Caki2 (cell line): ENCODE results near the gene LAPTM5. TPM values are rescaled to one million over a fixed set of nuclear protein-coding genes. Genes with fewer than 3 reads are reported as not detected.

Experiments
- DNase-seq: peaks from one replicate; pipeline ENCODE4 v3.0.0-alpha.2; 2015; ENCODE audit warnings: low read depth
- in situ Hi-C: cut with HindIII; loops from 2 replicates; pipeline ENCODE4 v1.10.0; 2016; ENCODE audit warnings: low sequenced_read_pairs, low pct_unique_long_range_greater_than_20kb, mixed read lengths
- total RNA-seq: library from RNA; depleted of rRNA; stranded (reverse); fragments of >200 nt; shearing (Covaris generic); gene quantifications from 2 replicates; pipeline ENCODE4 v1.2.3, GENCODE V29; 2014; ENCODE audit warnings: low replicate concordance

LAPTM5 gene
- total RNA-seq, 1 experiment from 2014 or later = 0.17 TPM

DNA sequence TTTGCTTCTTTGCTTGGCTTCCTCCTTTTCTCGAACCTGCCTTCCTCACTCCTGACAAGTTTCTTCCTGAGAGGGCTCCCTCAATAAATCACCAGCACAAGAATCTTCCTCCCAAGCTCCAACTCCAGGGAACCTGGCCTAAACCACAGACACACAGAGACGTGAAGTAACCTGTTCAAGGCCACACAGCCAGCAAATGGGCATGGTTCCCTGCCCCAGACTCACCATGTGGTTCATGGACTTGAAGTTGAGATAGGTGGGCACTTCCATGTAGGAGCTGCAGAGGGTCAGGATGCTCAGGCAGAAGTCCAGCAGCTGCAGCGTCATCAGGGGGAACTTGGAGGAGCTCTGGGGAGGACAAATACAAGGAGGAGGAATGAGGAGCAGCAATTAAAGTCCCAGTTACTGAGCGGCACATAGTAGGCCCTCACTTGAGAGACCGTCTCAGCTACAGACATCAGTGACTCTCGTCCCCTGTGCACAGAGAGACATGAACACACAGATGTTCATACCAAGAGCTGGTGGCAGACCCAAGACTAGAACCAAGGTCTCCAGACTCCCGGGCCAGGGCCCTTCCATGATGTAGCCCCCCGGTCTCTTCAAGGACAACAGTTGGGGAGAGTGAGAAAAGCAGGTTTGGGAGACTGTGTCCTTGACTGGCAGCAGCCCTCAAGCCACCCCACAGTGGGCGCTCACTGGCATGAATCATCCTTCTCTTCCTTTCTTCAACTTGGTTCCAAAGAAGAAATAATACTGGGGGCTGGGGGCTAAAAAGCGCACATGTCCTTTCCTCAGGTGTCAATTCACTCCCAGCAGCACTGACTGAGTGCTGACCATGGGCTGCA lies 18.6 kb downstream of the LAPTM5 start:
- in situ Hi-C loops = no loop called here
- no peak for DNase-seq

DNA sequence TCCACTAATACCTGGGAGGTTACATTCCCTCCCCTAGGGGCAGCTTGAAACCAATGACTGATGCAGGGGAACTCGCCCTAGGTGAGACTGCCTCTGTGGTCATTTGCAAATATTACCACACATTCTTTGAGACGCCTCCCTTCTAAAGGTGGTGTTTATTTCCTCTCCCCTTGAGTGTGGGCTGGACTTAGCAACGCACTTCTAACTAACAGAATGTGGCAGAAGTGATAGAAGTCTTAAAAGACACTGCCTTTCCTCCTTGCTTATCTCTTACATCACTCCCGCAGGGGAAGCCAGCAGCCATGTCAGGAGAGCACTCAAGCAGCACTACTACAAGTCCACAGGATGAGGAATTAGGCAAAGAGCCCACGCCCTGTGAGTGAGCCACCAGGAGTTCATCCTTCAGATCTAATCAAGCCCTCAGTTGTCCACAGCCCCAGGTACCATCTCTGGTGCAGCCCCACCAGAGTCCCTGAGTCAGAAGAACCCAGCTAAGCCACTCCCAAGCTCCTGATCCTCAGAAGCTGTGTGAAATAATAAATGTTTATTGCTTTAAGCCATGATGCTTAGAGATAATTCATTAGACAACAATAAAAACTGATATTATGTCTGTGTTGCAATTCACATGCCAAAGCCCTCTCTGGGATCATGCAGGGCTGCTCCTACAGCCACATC lies 19.4 kb downstream of the LAPTM5 start:
- no peak for DNase-seq
- in situ Hi-C loops = no loop called here

DNA sequence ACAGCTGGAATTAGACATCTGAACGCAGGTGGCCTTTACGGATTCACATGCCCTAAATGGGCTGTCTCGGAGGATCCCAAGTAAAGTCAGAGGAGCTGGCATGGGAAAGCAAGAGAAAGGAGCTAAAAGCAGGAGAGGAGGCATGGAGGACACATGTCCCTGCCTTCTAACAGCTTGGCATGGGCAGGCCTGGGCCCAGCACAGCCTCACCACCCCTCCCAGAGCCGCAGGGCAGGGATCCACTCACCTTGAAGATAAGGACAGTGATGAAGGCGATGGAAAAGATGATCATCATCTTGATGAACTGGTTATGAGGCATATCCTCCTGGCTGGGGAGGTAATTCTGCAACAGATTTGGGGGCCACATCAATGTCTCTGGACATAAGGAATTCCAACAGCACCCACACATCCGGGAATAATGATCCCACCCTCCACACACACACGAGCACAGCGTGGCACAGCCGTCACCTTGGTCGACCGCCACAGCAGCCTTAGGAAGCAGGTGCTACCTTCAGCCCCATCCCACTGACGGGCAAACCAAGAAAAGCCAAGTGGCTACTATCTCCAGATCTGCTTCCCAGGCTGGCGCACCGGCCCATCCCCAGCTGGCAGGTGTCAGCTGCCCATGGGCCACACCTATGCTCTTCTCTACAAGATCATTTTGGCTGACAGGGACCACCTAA lies 20.1 kb downstream of the LAPTM5 start:
- DNase-seq = no peak
- in situ Hi-C loops = no loop called here

DNA sequence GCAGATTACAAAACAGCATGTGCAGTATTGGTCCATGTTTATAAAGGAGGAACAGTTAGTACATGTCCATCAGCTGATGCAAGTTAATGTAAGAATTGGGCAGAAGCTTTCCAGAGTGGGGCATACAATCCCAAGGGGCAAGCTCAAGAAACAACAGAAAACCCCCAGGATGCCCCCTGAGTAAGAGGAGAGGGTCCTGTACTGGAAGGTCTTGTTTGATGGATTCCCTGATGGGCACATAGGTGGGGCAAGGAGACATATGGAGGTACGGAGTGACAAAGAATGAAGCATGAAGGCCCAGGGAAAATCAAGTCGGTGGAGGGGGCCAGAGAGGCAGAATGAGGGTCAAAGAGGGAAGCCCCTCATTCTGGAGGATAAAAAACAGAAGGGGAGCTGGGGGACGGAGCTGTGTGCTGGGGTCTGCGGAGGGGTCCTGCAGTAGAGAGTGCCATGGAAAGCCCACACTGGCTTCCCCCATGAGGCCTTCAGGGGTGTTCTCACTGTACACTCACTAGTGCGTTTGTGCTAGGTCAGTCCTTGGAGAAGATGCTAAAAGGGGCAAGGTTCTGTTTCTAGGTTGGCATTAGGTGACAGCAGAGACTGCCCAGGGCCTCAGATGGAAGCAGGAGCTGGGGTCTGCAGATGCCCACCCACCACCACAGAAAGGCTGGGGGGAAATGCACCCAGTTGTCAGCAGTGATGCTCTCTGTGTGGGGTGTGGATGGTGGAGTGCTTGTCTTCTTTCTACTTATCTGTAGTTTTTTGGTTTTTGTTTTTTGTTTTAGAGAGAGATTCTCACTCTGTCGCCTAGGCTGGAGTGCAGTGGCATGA lies 21.7 kb downstream of the LAPTM5 start:
- in situ Hi-C loops = no loop called here

DNA sequence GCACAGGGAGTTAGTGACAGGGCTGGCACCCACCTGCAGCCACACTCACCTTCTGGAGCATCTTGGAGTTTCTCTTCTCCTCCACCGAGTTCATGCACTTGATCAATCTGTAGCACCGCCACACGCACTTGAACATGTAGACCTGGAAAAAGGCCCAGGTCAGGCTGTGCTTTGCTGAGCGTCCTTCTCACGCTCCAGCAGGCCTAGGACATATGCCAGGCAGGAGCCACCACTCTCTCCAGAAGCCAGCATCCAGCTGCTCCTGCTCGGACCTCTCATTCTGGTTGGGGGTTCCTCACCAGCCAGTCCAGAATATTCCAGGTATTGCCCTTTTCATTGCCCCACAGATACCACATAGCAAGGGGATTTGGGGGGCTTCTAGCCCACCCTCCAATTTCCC lies 22.4 kb downstream of the LAPTM5 start:
- in situ Hi-C loops = no loop called here
- DNase-seq = no peak

More for the DNA sequence above, 21.7 kb downstream of the LAPTM5 start:
- no peak for DNase-seq

DNA sequence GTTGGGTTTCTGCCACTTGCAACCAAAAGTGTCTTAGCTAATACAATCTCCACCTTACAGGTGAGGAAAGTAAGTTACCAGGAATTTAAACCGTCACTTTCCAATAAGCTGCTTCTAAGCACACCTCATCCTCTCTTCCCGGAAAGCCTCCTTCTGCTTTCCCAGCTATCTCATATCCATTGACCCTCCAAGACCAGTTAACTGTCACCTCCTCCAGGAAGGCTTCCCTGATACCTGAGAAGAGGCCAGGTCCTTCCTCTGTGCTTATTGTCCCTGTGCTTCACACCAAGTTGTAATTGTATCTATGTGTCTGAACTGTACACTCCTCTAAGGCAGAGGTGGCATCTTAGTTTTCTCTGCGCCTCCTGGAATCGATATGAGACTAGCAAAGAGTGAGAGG lies 23.0 kb downstream of the LAPTM5 start:
- no peak for DNase-seq
- in situ Hi-C loops = no loop called here

DNA sequence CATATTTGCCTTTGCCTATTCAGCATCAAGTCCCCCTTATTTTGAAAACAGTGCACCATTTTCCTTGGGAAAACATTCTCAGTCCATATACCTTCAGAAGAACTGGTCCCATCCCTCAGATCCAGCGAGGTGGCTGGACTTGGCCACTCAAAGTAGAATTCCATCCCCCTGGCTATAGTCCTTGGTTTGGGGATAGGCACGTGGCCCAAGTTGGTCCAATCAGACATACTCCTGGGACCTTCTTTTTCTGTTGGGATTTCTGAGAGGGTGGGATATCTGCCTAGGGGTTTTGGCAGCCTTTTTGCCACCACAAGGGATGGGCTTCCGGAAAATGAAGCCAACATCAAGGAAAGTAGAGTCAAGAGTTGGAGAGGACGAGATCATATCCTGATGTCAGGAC lies 23.5 kb downstream of the LAPTM5 start:
- in situ Hi-C loops = no loop called here
- no peak for DNase-seq

DNA sequence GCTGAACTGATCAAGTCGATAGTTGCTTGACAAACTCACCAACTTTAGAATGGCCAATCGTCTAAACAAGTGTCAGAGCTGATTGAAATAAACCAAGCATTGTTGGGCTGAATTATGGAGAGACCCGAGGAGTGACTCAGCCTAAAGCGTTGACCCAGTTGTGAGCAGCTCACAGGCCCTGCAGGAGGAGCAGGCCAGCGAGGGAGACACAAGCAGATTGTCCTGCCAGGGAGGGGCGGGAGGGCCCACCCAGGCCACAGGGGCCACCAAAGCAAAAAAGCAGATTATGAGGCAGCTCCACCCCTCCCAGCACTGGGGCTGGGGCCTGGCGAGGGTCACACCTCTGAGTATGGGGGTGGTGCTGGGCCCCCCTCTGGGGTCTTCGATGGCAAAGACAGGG lies 24.1 kb downstream of the LAPTM5 start:
- in situ Hi-C loops = no loop called here
- DNase-seq = no peak

DNA sequence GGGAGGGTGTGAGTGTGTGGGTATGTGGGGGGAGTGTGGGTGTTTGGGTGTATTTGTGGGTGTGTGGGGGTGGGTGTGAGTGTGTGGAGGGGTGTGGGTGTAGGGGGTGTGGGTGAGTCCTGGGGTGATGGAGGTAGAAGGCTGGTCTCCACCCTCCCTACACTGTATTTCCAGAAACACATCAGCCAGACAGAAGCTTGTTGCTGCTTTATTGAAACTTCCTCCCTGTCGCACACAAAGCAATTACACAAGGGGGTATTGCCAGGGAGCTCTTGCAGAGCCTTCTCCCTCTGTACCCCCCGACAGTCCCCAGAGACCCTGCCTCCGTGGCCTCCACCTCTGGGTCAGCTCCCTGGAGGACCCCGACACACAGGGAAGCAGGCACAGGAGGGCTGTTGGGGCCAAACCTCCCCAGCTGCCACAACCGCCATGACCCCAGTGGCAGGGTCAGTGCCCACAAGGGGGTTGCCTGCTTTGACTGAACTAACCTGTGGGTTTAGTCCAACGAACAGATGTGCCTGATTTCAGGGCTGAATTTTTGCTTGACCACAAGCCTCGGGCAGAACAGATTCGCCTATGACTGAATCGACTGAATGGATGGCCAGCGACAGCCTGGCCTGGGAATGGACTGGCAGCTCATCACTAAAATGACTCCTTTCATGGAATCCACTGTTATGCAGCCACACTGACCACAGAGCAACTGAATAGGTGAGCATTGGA lies 25.1 kb downstream of the LAPTM5 start:
- DNase-seq = no peak
- in situ Hi-C loops = no loop called here

DNA sequence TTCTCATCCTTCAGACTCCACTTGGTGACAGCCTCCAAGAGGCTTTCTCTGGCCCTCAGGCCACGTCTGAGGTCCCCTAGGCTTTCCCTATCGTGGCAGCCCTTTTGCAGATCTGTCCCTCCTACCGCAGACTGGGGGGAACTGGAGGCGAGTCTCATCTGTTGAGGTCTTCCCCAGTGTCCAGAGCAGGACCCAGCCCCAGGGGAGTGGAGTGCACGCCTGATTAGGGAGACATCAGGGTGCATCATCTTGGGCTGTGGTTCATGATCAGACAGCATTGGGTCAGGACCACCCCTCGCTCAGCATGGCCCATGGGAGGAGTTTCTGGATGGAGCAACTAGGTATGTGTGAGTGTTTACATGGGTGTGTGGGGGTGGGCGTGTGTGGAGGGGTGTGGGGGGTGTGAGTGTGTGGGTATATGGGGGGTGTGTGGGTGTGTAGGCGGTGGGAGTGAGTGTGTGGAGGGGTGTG lies 25.7 kb downstream of the LAPTM5 start:
- no peak for DNase-seq
- in situ Hi-C loops = no loop called here

DNA sequence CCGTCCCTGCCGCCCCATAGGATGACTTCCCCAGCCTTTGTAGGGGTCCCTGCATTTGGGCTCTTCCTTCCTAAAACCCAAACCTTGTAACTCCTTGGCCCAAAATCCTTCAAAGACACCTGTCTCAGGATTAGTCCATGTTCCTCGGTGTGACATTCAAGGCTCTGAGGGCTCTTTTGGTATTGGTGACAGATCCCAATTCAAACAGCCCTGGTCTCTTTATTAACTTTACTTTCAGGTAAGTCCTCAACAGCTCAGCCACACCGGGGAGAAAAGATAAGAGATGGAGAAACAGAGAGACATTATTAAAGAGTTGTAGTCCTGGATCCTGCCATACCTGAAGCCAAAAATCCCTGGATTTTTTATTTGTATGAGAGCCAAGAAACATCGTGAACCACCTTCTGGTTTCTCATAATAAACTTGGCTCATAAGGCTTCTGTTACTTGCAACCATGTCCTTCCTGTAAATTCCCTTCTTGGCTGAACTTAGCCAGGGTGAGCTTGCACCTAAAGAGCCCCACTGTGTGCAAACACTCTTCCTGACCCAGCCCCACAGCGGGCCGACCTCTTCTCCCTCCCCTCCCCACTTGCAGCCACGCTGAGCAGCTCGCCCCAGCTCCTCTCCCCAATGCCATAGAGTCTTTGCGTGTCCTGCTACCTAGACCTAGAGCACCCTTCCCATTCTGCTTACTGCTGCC lies 26.3 kb downstream of the LAPTM5 start:
- DNase-seq = no peak
- in situ Hi-C loops = no loop called here

DNA sequence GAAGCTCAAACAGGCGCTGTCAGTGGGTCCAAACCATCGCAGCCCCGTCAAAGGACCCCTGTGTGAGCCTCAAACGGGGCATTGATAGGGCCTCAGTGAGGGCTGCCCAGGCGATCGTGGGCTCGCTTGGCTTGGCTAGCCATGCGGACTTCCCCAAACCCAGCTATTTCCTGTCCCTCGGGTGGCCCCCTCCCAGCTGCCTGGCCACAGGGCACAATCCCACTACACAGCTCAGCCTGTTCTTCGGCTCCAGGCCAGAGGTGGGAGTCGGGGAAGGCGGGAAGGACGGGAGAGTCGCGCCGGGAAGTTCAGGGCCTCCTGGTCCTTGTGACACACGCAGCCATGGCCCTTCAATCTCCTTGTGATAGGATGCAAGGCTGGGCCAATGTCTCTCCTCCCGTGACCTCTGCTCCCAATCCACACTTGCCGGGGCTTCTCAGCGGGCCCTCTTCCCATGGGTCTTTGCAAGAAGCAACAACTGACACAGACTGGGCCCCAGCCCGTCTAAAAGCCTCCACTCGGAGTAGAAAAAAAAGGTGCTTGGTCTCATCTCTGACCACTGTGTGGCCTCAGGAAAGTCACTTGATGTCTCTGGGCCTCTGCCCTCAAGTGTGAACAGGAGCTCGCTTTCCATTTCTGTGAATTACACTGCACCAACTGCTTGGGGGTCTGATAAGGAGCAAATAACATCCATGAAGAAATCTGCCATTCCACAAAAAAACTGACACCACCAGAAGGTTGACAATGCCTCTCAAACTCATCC lies 27.0 kb downstream of the LAPTM5 start:
- DNase-seq = no peak
- in situ Hi-C loops = no loop called here

DNA sequence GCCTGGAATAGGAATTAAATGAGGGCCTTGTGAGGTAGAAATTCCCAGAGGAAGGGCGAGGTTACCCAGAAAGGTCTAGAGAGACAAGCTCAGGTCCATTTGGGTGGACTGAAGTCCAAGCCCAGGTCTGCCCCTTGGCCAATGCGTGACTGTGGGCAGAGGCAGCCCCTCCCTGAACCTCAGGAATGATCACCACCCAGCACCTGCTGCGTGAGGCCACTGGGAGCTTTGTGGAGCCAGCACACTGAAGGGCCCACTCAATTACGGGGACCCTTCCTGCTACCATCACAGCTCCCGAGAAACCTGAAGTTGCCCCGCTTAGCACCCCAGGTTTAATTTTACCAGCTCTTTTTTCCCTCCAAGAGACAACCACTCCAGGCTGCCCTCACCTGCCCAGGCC lies 27.7 kb downstream of the LAPTM5 start:
- no peak for DNase-seq
- in situ Hi-C loops = no loop called here

DNA sequence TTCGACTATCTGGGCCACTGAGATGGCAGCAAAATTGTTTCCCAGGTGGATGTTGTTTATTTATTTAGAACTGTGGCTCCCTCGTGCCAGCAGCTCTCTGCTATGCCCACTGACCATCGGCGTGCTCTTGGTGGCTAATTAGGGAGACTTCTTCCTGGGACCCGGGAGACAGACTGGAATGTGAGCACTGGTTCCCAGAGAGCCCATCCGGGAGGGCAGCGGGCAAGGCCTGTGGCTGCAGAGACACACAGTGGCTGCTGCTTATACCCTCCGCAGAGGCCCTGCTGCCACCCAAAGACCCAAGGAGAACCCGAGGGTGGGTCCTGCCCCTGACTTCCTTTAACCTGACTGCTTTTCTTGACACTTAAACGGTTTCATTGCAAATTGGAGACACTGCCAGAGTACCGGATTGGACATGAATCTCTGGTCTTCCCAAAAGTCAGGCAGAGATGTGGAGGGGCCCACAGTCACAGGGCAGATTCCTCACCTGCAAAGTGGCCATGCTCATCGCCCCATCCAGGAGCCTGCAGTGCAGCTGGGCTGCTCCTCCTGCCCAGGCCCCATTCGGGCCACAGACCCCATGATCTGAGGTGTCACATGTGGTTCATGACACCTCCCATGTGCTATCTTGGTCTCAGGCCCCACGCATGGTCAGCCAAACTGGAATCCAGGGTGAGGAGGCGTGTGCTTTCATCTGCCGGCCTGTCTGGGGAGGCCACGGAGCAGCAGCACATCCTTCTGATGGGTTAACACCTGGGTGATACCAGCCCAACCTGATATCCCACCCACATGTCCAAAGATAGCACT lies 28.5 kb downstream of the LAPTM5 start:
- in situ Hi-C loops = no loop called here

DNA sequence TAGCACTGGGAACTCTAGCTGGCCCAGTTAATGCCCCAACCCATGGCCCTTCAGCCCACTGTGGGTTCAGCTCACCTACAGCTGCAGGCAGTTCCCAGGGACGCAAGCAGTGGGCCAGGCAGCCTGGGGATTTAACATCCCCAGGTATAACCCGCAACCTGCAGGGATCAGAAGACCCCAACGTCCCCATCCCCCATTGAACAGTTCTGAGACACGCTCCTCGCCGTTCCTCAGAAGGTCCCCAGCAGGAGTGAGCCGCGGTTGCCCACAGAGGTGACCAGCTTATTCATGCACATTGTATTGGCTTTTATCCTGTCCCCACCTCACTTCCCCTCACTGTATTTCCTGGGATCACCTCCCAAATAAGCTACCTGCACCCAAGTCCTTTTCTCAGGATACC lies 29.2 kb downstream of the LAPTM5 start:
- in situ Hi-C loops = no loop called here
- no peak for DNase-seq

More for the DNA sequence above, 28.5 kb downstream of the LAPTM5 start:
- no peak for DNase-seq

DNA sequence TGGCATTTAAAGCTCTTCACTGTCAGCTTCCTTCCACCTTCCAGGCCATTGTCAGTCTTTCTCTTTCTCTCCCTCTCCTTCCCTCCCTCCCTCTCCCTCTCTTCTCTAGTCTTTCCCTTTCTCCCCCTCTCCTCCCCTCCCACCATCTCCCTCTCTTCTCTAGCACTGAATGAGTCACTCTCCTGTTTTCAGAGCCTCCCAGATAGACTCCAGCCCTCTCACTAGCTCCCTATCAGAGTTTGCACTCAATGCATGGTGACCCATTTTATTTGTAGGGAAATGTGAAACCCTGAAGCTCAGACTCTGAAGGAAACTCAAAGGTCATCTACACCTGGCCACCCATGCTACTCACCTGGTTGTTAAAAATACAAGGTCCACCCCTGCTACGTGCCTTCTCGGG lies 29.8 kb downstream of the LAPTM5 start:
- peak; percentile 68 for DNase-seq
- in situ Hi-C loops = no loop called here
